Sigmoid colon (tissue), 7 donors: Measurements from ENCODE around the gene LRRC8D. TPM values are rescaled to one million over a fixed set of nuclear protein-coding genes. Genes with fewer than 3 reads are reported as not detected.

ENCODE experiments used
- DNase-seq: peaks from one replicate; pipeline ENCODE4 v3.0.0-alpha.2; 2019
- H3K27ac ChIP-seq, 4 donors: fragments of 200-600 bp; sonication (generic); one replicate each; pipeline ENCODE4 v1.5.1; 2016 to 2019; ENCODE audit warnings: mild to moderate bottlenecking in 1 of 4
- H3K27me3 ChIP-seq, 3 donors: fragments of 200-600 bp; sonication (generic); one replicate each; pipeline ENCODE4 v1.5.1; 2019; ENCODE audit warnings: mild to moderate bottlenecking in 1 of 3
- H3K36me3 ChIP-seq, 4 donors: fragments of 200-600 bp; sonication (generic); one replicate each; pipeline ENCODE4 v1.5.1; 2016 to 2019
- H3K4me1 ChIP-seq, 4 donors: fragments of 200-600 bp; sonication (generic); one replicate each; pipeline ENCODE4 v1.5.1; 2017 to 2019
- H3K4me3 ChIP-seq, 4 donors: fragments of 200-600 bp; sonication (generic); one replicate each; pipeline ENCODE4 v1.5.1; 2017 to 2019; ENCODE audit warnings: mild to moderate bottlenecking in 2 of 4, moderate library complexity in 1 of 4
- H3K9me3 ChIP-seq, 4 donors: fragments of 200-600 bp in 3 of 4; sonication (generic) in 3 of 4; one replicate each; pipeline versions ENCODE4 v1.5.1 to v1.6.1; 2013 to 2019
- EP300 ChIP-seq, 4 donors: sonication (generic); formaldehyde crosslinking; IDR thresholded peaks; one replicate each; pipeline ENCODE4 v1.6.1; 2017; ENCODE audit warnings: antibody characterized with exemption in 4 of 4
- POLR2A ChIP-seq, 2 donors: fragments of 450-650 bp; IDR thresholded peaks; one replicate each; pipeline ENCODE4 v1.6.1; 2016; ENCODE audit warnings: antibody characterized with exemption in 2 of 2, mild to moderate bottlenecking in 2 of 2, moderate library complexity in 2 of 2
- POLR2AphosphoS5 ChIP-seq, 4 donors: sonication (generic); formaldehyde crosslinking; IDR thresholded peaks; one replicate each; pipeline ENCODE4 v1.6.1; 2017; ENCODE audit warnings: antibody characterized with exemption in 4 of 4
- WGBS, 2 donors: extraction: QIAGEN DNeasy Blood & Tissue Kit; methylation state at CpG; one replicate each; pipeline ENCODE4 v1.1.7; 2013; 5-methylcytosine and 5-hydroxymethylcytosine counted together
- intact Hi-C: fragments of 100-400 bp; cut with DNase I; formaldehyde crosslinking; loops from one replicate; pipeline ENCODE4 v1.15.1; 2023
- polyA plus RNA-seq, 3 donors: library from polyadenylated mRNA; stranded (reverse); fragments of 200-250 nt; gene quantifications; one replicate each; pipeline ENCODE4 v1.2.3, GENCODE V29; 2013
- total RNA-seq, 4 donors: library from RNA; depleted of rRNA; stranded (reverse); fragments of >200 nt; gene quantifications; one replicate each; pipeline ENCODE4 v1.1.0, GENCODE V29; 2016
- TF ChIP-seq, protein P1 (sequence below), 4 experiments: fragments of 450-650 bp in 3 of 4; fragments of 200-600 bp in 1 of 4; IDR thresholded peaks; one replicate each; pipeline ENCODE4 v1.5.1; 2016 to 2019; ENCODE audit warnings: antibody characterized with exemption in 4 of 4, mild to moderate bottlenecking in 3 of 4, moderate library complexity in 2 of 4
- donor health status: healthy with polysubstance abuse.
- donor health status: Bipolar disorder and iron deficiency.
- donor health status: healthy.

Gene LRRC8D
- total and polyA plus RNA-seq, 7 donors, result 6.0 to 21.2 (median 9.3) TPM

GRCh38 chr1:89881415-89882058 lies 60.7 kb downstream of the LRRC8D start:
- WGBS, 2 donors, result 99 to 100% methylated on average over 1 of the region's 1 CpG
- Histone ChIP-seq H3K27me3 (no peaks in the 10 kb centered on the region), H3K36me3 (no peaks in the 10 kb centered on the region), H3K9me3 (peaks cover 0 to 6% (median 0%) of the 10 kb centered on the region in 4 donors), H3K4me1 (peaks cover 0 to 10% (median 0%) of the 10 kb centered on the region in 4 donors), H3K4me3 (no peak overlapping the region), H3K27ac (no peak overlapping the region)
- intact Hi-C loops, result no loop called here
- DNase-seq, result no peak
- no peak for TF ChIP-seq POLR2AphosphoS5 (IDR thresholded peaks at IDR 0.05)

- Histone ChIP-seq H3K4me3 (no peak overlapping the region), H3K9me3 (peaks cover 0 to 6% (median 0%) of the 10 kb centered on the region in 4 donors), H3K4me1 (peaks cover 0 to 8% (median 0%) of the 10 kb centered on the region in 4 donors), H3K36me3 (no peaks in the 10 kb centered on the region), H3K27ac (no peak overlapping the region), H3K27me3 (no peaks in the 10 kb centered on the region)
- 97 to 99% methylated on average over 6 of the region's 6 CpGs for WGBS, 2 donors
- DNase-seq, result no peak
- intact Hi-C loops, result no loop called here
- TF ChIP-seq POLR2AphosphoS5 (IDR thresholded peaks at IDR 0.05) (no peak), POLR2A (IDR thresholded peaks at IDR 0.05) (no peak), EP300 (IDR thresholded peaks at IDR 0.05) (no peak)
- TF ChIP-seq, protein P1, sequence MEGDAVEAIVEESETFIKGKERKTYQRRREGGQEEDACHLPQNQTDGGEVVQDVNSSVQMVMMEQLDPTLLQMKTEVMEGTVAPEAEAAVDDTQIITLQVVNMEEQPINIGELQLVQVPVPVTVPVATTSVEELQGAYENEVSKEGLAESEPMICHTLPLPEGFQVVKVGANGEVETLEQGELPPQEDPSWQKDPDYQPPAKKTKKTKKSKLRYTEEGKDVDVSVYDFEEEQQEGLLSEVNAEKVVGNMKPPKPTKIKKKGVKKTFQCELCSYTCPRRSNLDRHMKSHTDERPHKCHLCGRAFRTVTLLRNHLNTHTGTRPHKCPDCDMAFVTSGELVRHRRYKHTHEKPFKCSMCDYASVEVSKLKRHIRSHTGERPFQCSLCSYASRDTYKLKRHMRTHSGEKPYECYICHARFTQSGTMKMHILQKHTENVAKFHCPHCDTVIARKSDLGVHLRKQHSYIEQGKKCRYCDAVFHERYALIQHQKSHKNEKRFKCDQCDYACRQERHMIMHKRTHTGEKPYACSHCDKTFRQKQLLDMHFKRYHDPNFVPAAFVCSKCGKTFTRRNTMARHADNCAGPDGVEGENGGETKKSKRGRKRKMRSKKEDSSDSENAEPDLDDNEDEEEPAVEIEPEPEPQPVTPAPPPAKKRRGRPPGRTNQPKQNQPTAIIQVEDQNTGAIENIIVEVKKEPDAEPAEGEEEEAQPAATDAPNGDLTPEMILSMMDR (IDR thresholded peaks at IDR 0.05), result no peak
These were observed 61.7 kb downstream of the LRRC8D start for GRCh38 chr1:89882348-89883029.

- Histone ChIP-seq H3K36me3 (no peaks in the 10 kb centered on the region), H3K4me3 (no peak overlapping the region), H3K4me1 (peaks cover 0 to 5% (median 0%) of the 10 kb centered on the region in 4 donors), H3K9me3 (peaks cover 0 to 6% (median 0%) of the 10 kb centered on the region in 4 donors), H3K27ac (no peak overlapping the region), H3K27me3 (no peaks in the 10 kb centered on the region)
- 97 to 98% methylated on average over 6 of the region's 6 CpGs for WGBS, 2 donors
- intact Hi-C loops, result no loop called here
- no peak for DNase-seq
- TF ChIP-seq POLR2AphosphoS5 (IDR thresholded peaks at IDR 0.05), result no peak
- TF ChIP-seq POLR2A (IDR thresholded peaks at IDR 0.05), result no peak
- TF ChIP-seq, protein P1 (IDR thresholded peaks at IDR 0.05), result no peak
- TF ChIP-seq EP300 (IDR thresholded peaks at IDR 0.05), result no peak
These were observed 62.2 kb downstream of the LRRC8D start for GRCh38 chr1:89883030-89883379.

DNA sequence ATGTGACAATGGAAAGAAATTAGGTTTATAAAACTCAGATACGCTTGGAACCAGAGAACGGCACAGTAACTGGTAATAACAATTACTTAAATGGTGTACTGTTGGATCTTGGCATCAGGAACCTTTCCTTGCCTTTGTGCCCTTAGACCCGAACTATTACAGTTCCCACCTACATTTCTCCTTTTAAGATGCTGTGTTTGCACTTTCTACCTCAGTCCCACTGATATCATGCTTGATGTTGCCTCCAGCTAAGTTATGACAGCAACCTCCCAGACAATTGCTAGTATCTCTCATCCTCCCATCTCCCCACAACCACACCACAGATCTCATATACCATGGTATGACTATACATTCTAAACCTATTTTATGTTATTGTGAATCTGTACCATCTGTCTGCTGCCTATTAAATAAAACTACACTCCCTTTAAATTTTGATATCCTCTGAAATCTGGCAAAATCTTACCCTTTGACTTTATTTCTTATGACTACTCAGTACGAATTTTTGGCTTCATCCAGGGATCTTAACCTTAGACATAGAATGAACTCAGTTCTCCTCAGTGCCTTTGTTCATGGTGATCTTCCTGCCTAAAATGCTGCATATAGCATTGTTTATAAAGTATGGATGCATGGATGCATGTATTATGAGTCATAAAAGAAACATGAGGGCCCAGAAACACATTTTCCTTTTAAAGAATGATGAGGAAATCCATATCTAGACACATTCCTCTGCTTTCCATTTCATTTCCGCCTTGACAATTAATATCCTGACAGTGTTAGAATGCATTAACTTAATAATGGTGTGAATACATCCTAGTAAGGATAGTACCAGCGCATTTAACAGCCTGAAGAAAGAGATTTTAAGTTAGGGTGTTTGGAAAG lies 64.1 kb downstream of the LRRC8D start:
- Histone ChIP-seq H3K27ac (no peak overlapping the region), H3K4me1 (no peaks in the 10 kb centered on the region), H3K27me3 (no peaks in the 10 kb centered on the region), H3K9me3 (peaks cover 0 to 6% (median 0%) of the 10 kb centered on the region in 4 donors), H3K4me3 (no peak overlapping the region), H3K36me3 (no peaks in the 10 kb centered on the region)
- no peak for DNase-seq
- WGBS, 2 donors, result 92 to 95% methylated on average over 6 of the region's 6 CpGs
- TF ChIP-seq POLR2AphosphoS5 (IDR thresholded peaks at IDR 0.05) (no peak), POLR2A (IDR thresholded peaks at IDR 0.05) (no peak), EP300 (IDR thresholded peaks at IDR 0.05) (no peak)
- TF ChIP-seq, protein P1 (IDR thresholded peaks at IDR 0.05), result no peak
- intact Hi-C loops, result no loop called here

GRCh38 chr1:89887270-89887669 lies 66.4 kb downstream of the LRRC8D start:
- no peaks in the 10 kb centered on the region for H3K27me3 ChIP-seq
- WGBS, 2 donors, result 93 to 94% methylated on average over 2 of the region's 2 CpGs
- H3K27ac ChIP-seq, result no peak overlapping the region
- H3K9me3 ChIP-seq, result no peaks in the 10 kb centered on the region
- H3K4me1 ChIP-seq, result no peaks in the 10 kb centered on the region
- TF ChIP-seq POLR2AphosphoS5 (IDR thresholded peaks at IDR 0.05), result no peak
- TF ChIP-seq POLR2A (IDR thresholded peaks at IDR 0.05), result no peak
- TF ChIP-seq, protein P1 (IDR thresholded peaks at IDR 0.05), result no peak
- TF ChIP-seq EP300 (IDR thresholded peaks at IDR 0.05), result no peak
- DNase-seq, result no peak
- H3K36me3 ChIP-seq, result no peaks in the 10 kb centered on the region
- H3K4me3 ChIP-seq, result no peak overlapping the region
- intact Hi-C loops, result no loop called here
